Fibroblast of upper back skin (primary cell): Measurements from ENCODE around the gene TAF4.
"Not testable (repeated sequence)": the region's sequence is repeated elsewhere in the genome, so short reads cannot be mapped to it uniquely, and the experiment has no call there.

Source experiments
- DNase-seq: peaks from one replicate; pipeline ENCODE4 v3.0.0-alpha.2; 2013

The TAF4 gene

DNA sequence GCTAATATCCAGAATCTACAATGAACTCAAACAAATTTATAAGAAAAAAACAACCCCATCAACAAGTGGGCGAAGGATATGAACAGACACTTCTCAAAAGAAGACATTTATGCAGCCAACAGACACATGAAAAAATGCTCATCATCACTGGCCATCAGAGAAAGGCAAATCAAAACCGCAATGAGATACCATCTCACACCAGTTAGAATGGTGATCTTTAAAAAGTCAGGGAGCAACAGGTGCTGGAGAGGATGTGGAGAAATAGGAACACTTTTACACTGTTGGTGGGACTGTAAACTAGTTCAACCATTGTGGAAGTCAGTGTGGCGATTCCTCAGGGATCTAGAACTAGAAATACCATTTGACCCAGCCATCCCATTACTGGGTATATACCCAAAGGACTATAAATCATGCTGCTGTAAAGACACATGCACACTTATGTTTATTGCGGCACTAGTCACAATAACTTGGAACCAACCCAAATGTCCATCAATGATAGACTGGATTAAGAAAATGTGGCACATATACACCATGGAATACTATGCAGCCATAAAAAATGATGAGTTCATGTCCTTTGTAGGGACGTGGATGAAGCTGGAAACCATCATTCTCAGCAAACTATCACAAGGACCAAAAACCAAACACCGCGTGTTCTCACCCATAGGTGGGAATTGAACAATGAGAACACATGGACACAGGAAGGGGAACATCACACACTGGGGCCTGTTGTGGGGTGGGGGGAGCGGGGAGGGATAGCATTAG is 6.2 kb upstream of the TAF4 start:
- not testable (repeated sequence) for DNase-seq

DNA sequence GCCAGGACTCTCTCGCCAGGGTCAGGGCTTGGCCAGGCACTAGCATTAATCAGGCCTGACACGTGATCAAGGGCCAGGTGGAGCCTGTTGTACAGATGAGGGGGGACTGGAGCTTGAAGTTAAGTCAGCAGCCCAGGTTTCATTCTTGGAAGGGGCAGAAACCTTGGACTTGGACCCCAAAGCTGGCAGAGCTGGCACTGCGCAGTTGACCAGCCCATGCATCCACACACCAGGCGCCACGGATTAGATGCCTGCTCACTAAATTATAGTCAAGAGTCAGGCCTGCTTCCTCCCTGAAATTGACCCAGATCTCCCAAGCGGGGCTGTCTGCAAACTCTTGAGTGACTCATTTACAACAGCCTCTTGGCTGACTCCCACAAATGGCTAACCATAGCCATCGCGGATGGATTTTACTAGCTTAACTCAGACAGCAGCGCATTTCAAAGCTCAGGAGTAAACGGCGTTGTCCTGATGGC is 4.1 kb upstream of the TAF4 start:
- DNase-seq, result peak; percentile 67

DNA sequence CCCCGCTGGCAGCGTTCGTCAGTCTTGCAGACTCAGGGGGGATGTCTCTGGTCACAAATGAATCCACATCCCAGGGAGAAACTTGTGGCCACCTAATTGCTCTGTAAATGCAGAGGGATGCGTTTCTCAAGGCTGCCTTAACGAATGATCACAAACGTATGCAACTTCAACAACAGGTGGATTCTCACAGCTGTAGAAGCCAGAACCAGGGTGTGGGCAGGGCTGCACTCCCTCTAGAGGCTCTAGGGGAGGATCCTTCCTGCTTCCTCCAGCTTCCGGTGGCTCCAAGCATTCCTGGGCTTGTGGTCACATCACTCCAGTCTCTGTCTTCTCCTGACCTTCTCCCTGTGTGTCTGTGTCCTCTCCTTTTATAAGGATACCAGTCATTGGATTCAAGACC is 3.3 kb upstream of the TAF4 start:
- DNase-seq, result no peak

DNA sequence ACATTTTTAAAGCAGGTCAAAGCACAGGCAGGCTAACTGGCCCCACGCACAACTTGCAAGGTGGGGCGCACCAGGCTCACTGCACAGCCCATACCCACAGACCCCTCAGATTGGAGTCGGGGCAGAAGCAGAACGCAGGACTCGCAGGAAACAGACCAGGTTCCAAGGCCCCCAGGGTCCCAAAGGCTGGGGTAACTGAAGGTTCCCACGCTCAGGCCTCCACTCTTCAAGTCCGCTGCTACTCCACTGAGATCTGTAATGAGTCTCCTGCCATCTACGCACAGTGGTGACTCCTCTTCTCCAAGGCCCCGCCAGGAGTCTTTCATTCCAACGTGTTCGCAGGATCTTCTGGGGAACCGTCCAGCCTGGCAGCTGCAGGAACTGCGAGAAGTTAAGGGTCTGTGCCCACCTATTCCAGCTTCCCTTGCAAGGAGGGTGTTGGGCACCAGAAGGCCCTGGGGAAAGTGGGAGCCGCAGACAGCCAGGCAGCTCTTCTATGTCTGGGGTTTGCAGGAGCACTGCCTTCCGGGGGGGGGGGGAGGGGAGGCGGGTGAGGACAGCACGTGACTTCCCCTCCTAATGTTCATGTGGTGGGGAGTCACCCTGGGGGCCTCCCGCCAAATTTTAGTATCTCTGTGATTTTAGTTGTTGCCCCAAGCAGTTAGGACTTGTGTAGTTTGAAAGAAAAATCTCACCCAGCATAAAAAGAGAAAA is 2.0 kb upstream of the TAF4 start:
- DNase-seq, result no peak

DNA sequence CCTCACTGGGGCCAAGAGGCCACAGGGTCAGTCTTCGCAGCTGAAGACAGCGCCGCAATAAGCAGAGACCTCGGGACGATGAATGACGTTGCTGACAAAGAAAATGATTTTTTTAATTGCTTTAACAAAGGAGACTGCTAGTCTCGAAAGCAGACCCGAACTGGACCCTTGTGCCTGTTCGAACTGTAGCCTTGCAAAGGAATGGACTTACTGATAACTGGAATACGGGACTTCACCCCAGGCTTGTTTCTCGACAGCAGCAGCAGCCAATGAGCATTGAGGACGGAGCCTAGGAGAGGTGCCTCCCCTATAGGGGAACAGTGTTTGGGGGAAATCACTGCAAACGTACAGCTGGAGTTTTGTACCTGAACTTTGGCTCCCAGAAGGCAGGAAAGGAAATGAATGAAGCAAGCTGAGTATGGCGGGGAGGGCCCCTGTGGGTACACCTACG is 1.3 kb upstream of the TAF4 start:
- peak; percentile 23 for DNase-seq

DNA sequence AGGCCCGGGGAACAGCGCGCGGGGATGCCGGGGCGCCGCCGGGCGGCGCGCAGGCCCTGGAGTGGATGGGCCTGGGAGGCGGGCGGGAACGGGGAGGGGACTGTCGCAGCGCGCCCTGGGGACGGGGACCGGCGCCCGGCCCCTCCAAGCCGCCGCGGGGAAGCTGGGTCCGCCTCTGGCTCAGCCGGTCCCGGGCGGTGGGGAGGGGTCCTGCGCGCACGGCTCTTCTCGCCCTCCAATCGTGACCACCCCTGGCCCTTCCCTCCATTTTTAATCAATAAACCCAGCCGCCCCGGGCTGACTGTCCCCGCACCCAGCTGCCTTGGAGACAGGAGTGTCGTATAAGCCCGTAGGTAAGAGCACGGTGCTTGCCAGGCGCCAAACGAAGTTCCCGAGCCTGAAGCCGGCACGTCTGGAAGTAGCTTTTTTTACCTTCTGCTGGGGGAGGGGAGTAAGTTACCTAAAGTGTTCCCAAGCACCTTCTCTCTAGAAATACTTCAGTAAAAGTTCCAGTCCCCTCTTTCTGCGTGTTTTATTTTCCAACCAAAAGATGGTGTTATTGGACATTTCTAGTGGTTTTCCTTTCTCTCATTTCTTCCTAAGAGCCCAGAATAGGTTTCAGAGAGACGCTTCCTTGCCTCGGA is 780 bp upstream of the TAF4 start:
- DNase-seq, result peak; percentile 18

DNA sequence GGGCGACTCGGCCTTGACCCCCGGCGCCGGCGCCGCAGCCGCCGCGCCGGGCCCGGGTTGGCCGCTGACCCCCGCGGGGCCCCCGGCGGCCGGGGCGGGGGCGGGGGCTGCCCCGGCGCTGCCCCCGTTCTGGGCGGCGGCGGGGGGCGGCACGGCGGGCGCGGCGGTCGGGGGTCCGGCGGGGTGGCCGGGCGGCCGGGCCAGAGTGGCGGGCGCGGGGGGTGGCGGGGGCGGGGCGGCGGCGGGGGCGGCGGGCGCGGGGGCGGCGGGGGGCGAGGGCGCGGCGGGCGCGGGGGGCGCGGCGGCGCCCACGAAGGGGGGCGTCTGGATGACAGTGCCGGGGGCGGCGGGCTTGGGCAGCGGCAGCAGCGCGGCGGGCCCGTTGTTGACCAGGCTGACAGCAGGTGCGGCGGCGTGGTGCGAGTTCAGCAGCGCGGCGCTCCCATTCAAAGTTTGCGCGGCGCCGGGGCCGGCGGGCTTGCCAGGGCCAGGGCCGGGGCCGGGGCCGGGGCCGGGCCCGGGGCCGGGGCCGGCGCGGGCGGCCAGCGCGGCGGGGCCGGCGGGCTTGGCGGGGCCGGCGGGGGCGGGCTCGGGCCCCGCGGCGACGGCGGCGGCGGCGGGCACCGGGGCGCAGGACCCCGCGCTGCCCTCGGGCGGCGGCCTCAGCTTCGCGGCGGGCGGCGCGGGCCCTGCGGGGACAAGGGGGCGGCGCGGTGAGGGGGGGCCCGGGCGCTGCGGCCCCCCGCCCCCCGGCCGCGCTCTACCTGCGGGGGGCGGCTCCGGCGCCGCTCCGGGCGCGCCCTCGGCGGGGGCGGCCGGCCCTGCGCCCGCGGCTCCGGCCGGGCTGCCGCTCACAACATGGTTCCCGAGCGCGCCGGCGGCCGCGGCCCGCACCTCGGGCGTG is 659 bp downstream of the TAF4 start:
- no peak for DNase-seq

DNA sequence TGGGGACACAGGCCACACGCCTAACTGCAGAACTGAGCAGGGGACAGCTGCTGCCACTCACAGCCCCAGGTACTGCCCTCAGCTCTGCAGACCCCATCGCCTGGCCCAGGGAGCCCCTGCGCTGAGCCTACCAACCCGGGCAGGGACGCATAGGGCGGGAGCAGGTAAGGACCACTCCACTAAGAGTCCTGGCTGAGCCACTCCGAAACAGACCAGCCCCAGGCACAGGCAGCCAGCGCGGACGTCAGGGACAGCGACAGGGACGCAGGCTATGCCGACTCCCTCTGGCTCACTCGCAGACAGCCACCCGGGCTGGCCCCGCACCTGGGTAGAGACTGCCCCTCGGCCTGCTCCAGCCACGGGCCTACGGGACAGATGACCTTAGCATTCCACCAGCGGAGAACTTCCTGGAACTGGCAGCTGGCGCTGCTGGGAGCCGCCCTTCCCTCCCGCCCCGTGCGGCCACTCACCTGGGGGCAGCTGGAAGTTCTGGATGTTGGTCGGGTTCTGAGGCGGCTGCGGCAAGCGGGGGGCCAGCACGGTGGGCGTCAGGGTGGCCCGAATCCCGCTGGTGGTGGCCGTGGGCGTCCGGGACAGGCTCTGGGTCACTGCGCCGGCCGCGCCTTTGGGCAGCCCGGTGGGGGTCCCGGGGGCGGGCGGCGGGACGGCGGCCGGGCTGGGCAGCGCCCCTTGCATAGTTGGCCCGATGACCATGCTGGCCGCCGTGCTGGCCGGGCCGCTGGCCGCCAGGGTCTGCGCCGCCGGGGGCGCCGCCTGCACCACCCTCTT is 1.5 kb downstream of the TAF4 start:
- DNase-seq, result no peak

DNA sequence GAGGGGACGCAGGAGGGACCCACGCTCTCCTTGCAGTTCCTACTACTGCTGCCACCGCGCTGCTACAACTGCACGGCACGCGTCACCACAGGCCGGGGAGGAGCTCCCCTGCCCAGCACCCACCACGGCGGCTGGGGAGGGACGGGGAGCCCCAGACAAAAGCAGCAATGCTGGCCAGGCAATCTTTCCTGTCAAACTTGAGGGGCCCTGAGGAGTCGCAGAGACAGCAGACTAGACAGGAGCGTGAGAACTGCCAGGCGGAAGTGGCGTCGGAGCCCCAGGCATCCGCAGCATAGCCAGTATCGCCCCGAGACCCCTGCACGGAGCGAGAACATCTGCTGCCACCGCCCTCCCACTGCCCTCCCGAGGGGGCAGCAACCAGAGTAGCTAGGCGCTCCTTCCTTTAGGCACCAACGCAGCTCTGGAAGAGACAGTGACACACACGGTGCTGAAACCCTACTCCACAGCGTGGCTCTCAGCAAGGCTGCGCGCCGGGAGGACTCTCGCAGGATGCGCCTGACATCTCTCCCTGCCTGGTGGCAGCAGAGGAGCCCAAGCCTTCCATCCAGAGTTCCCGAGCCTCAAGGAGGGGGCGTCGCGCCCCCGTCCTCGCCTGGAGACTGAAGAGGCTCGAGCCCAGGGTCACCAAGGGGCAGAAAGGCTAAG is 2.2 kb downstream of the TAF4 start:
- peak; percentile 23 for DNase-seq

DNA sequence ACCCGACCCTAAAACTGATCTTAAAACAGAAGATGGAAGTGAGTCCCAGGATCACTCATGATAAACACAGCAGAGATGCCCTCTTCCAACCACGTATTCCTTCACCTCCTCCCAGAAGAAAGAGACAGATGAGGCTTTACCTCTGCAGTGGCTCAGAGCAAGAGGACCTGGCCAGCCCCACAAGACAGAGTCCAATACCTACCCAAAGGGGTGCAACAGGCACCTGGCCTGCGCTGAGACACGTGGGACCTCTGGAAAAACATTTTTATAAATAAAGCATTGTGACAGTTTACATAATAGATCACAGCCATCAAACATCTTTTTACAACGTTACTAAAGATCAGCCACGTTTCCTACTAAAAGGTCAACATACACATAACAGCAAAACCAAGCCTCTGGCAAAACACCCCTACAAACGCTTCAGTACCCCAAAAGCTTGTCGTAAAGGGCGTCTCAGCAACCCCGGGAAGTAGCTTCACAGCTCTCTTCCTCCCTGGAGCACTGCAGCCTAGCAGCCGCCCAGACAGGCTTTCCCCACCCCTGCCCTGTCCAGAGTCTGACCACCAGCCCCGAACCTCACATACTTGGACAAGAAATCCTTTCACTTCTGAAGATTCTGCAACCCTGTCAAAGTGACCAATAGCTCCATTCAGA is 2.9 kb downstream of the TAF4 start:
- DNase-seq, result no peak

DNA sequence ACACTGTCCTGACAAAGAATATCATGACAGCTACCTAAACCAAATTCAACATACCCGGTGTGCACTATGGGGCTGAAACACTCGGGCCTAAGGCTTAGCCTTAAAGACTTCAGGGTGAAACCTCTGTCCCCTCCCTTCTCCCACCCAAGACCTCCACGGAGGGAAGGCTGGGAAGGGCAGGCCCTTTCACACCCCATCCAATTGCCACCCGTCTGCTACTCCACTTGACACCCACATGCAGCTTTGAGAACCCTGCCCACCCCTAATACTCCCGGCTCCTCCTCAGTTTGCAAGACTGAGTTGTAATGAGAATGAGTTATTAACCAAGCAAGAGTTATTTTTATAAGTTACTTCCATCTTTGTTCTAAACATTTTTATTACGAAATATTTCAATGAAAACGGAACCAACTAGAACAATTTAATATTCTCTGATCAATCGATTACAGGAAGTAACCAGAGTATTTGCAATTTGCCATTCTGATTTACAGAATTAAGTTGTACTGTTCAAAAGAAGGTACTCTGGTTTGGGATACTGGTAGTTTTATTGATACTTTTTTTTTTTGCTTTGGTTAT is 3.7 kb downstream of the TAF4 start:
- no peak for DNase-seq

DNA sequence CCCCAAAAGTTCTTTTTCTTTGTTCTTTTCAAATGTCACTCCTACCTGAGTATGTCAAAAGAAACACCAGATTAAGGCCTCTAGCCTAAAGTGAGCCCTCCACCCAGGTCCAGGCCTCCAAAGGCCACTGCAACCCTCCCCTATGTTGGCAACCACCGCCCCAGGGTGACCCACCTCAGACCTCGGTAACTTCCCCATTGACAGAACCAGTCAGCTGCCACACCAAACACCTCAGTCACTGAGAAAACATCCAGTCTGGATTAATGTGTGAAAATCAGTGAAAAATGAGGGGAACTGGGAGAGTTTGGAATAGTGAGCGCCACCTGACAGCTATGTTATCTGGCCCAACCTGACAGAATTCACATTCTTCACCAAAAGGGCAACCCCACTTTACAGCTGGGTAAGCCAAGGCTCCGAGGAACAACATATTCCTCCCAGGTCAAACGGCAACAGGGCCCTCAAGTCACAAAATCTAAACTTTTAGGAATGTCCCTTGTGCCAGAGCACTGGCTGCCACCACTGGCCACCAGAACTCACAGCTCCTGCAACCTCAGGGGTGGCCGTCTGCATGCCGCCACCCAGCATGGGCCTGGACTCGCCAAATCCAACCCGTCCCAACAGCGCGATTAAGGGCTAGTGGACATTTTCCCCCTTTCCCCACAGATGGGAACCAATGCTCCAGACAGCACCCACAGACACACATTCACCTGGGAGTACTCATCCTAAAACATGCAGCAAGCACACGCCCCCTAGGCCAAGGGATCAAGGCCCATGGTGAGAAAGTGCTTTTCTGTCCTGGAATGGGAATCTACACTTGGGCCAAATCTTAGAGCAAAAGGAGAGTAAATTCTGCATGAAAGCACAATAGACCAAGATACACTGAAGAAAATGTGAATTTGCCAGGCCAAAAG is 4.8 kb downstream of the TAF4 start:
- DNase-seq, result no peak

DNA sequence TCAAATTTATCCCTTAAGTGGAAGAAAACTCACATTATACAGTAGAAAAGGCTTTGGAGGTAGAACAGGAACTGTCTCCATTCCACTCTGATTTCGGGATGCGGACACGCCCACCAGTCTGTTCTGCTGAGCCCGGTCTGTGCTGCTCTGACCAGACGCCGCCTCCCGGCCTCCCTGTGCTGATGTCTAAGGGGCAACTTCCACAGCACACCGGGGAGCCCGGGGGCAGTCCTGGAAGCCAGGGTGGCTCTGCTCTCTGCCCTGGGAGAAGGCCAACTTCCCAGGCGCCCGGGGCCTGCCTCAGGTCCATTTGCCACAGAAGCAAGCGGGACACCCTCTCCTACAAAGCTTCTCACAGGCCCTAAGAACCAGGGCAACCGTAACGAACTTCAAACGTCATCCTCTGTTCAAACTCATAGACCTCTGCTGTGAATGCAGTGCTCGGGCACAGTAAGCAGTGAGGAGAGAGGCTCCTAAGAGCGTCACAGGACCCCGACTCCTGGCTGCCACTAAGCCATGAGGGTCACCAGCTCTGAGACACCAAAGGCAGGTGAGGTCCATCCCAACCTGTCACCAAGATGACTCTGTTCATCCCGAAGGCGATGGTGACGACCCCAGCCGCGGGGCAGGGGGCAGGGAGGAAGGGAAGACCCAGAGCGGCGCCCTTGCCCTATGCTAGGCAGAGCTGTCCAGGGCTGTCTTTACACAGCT is 5.6 kb downstream of the TAF4 start:
- DNase-seq, result no peak

DNA sequence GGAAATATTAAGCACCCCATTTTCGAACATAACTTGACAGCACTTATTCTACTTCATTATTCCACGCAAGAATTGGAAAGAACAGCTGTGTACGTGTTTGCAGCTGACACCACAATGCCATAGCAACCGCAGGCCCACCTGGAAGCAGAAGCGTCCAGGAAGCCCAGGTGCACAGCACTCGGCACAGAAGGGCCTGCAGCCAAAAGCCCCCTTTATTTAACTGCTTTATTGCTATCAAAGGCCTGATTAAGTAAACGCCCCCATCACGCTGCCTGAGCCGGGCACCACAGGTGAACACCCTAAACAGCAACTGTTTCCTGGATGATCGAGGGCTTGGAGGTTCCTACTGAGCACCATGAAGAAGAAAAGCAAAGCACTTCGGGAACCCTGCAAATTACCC is 6.3 kb downstream of the TAF4 start:
- DNase-seq, result no peak

DNA sequence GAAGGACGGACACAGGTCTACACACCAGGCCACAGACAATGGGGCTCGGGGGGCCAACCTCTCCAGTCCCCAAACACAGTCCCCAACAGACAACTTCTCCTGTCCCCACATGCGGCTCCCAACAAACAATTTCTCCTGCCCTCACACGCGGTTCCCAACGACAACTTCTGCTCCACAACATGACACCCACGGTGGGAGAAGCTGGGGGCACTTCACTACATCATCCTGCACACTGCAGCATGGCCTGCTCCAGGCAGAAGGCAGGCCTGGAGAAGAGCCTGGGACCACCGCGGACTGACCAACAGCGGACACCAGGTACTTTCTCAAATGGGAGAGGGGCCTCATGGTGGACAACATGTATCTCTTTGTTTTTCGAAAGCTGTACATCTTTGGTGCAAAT is 6.7 kb downstream of the TAF4 start:
- no peak for DNase-seq

DNA sequence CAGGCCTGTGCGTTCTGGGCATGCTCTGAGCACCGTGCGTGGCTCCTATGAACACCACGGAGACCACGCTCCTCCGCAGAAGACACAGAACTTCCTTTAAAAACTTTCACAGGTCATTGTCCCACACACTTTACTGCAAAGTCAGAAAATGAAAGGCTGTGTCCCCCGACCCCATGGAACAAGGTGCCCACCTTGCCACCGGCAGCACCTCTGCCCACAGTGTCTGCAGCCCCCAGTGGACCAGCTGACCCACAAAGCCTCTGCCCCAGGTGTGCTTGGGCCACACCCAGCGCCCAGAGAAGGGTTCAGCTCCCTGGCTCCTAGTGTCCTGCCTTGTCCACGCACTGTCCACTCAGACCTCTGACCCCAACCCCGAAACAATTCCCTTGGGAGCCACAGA is 8.7 kb downstream of the TAF4 start:
- no peak for DNase-seq

DNA sequence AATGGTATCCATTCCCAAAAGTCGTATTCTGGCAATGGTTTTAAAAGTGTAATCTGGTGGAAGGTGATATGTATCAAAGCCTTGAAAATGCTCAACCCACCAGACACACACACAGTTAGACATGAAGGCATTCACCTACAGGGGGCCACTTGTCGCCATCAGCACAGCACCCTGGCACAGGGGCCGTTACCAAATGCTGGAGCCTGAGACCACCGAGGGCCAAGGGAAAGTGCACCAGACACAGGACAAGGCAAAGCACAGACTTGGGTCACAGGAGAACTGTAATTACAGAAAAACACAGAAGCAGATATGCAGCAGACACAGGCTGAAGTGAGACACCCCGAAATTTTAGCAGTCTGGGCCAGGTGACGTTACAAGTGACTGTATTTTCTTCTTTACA is 9.3 kb downstream of the TAF4 start:
- DNase-seq, result no peak

DNA sequence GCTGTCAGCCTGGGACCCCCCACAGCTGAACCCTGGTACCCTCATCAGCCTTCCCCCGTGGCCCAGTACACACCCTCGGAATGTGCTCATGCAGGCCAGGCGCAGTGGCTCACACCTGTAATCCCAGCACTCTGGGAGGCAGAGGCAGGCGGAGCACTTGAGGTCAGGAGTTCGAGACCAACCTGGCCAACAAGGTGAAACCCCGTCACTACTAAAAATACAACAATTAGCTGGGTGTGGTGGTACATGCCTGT is 9.9 kb downstream of the TAF4 start:
- not testable (repeated sequence) for DNase-seq
